GM21381 (cell line): ENCODE results near the gene KDM5C.

Experiments used
- ATAC-seq: cut with Tn5 transposase; IDR thresholded peaks from one replicate; pipeline ENCODE4 v1.9.1; 2021; ENCODE audit warnings: mild to moderate bottlenecking, moderate library complexity; ENCODE audit not compliant: unreplicated experiment

Gene KDM5C

DNA sequence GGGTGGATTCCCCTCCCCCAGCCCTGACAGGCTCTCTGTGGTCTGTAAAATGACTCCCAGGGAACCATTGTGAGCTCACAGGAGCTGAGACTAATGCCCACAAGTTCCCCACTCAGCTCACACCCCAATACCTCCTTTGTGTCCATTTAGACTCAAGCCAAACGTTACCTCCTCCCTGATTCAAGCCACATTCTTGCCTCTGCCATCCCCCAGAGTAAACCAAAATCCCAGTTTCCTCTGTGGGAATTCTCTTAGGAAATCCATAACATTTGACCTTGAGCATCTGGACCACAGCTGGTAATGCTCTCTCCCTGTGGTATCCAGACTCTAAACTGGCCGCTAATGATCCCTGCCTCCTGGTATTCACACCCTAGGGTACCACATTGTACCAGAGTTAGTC is 26.3 kb upstream of the KDM5C start:
- no peak for ATAC-seq

DNA sequence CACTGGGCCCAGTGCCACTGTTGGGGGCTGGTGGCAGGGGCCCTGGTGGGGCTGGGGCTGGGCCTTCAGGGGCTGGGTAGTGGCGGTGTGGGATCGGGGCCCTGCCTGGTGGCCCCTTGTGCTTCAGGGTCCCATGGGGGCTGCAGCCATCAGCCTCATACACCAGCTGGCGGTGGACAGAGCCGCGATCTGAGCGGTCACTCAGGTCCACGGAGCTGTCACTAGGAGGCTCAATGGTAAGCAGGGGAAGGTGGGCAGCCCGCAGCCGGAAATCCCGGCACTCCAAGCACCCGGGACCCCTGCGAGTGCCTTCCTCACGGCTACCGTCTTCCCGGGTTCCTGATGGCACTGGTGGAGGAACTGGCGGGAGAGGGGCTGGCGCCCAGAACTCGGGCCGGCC is 25.5 kb upstream of the KDM5C start:
- ATAC-seq, result no peak

DNA sequence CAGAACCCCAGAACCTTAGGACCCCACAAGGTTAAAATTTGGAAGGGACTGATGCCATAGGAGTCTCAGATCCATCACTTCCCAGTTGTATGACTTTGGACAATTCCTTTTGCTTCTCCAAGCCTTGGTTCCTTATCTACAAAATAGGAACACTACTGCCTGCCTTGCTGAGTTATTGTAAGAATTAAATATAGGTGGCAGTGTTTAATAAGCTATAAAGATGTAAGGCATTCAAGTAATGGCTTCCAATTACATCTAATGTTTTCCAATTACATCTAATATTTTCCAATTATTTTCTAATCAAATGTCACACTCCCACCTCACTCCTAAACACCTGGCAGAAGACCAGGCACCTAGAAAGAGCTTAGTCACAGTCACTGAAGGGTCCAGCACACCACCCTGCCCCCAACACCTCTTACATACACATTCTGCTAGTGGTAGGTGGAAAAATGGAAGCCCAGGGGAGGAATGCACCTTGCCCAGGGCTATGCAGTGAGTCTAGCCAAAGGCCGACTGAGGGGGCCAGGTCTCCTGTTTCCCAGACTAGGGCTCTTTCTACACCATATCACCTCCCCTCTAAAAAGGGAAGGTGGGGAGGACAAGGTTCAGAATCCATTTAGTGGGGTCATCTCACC is 24.5 kb upstream of the KDM5C start:
- ATAC-seq, result no peak

GRCh38 chrX:53247928-53248327 is 22.9 kb upstream of the KDM5C start:
- no peak for ATAC-seq

DNA sequence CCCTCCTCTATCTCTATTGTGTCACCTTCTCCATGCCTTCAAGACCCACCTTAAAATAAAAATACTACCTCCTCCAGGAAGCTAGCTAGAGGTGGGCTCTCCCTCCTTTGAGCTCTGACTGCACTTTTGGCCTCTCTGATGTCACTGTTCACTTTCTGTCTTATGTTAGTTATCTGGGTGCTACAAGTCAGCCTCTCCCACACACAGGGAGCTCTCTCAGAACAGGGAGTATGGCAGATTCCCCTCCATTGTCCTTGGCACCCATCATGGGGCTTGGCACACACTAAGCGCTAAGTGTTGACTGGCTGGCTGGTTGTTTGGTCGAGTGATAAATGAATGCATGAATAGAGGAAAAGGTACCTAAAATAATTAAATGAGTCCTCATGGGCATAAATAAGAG is 21.2 kb upstream of the KDM5C start:
- no peak for ATAC-seq

DNA sequence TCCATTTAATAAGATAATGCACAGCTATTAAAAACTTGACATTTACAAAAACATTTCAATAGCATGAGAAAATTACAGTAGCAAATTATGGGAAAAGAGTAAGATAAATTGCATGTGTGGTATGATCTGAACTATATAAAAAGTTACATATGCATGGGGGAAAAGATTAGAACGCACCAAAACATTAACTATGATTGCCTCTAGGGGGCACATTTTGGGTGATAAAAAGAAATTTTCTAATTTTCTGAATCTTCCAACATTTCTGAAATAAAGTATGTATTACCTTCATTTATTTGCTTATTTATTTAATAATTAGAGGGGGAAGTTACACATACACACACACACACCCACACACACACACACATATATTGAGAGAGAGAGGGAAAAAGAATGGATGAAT is 19.6 kb upstream of the KDM5C start:
- ATAC-seq, result no peak

GRCh38 chrX:53242310-53242709 is 17.3 kb upstream of the KDM5C start:
- no peak for ATAC-seq

DNA sequence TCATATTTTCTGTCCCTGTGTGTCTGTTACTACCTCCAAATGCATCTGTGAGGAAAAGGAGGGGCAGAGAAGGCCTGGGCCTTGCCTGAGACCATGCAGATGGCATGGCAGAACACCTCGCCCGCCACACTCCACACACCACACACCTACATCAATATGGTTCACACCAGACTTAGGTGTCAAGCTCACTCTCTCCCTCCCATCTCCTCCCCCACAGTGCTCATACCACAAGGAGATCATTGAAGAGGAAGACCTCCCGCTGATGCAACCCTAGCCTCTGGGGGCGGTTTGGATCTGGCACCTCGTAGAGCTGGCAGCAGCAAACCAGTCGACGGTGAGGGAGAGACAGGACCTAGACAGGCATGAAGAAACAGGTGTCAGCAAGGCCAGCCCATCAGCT is 16.6 kb upstream of the KDM5C start:
- no peak for ATAC-seq

DNA sequence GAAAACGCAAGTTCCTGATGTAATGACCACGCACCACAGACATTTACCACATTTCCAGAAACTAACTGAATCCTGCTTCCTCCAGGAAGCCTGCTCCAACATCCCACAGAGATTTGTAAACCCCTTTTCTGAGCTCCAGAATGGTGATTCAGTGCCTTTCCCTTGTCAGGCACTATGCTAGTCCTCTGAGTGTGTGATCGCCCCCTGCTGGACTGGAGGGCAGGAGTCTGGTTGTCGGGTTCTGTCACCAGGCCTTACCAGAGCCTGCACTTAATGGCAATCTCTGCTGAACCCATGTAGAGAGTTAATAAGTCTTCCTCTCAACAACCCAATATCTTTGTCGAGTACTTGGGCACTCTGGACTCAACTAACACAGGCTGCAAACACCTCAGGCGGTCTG is 14.5 kb upstream of the KDM5C start:
- ATAC-seq, result no peak

- no peak for ATAC-seq
These were observed 12.0 kb upstream of the KDM5C start for GRCh38 chrX:53237056-53237455.

DNA sequence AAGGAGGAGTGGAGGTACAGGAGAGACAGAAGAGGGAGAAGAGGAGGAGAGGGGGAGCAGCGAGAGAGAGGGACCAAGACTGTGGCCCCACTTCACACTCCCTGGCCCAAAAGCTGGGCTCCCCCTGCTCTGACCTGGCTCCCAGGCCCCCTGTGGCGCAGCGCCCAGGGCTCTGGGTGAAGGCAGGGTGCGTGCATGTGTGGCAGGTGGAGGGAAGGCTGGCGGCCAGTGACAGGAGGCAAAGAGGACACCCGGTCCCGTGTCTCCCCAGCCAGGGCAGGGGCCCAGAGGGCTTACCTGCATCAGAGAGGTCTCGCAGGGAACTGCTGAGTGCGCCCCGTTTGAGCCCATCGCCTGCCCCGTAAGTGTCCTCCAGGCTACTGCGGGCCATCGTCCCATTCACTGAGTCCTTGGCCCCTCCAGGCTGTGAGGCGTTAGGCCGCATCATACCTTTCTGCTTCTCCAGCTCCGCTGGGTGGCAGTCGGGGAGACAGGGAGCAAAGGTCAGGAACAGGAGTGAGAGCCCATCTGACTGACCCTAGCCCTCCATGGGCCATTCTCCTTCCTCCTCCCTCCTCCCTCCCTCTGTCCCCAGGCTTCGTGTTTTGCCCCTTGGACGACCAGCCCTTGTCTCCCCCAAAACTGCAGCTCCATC is 11.1 kb upstream of the KDM5C start:
- no peak for ATAC-seq

DNA sequence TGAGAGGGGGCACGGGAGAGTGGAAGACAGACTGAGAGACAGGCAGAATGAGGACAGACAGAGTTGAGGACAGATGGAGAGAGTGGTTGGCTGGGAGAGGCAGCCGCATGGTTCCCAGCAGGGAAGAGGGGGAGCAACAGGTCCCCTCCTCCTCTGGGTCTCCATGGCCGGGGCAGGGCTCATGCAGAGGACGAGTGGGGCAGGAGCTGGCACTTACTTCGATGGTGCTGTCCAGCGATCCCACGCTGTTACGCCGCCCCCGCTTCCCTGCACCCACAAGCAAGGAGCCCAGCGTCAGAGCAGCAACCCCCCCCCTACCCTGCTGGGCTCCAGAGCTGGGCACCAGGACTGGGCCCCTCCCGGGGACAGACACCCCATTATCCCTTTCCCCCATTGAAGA is 10.6 kb upstream of the KDM5C start:
- ATAC-seq, result no peak

GRCh38 chrX:53234484-53234883 is 9.5 kb upstream of the KDM5C start:
- no peak for ATAC-seq

DNA sequence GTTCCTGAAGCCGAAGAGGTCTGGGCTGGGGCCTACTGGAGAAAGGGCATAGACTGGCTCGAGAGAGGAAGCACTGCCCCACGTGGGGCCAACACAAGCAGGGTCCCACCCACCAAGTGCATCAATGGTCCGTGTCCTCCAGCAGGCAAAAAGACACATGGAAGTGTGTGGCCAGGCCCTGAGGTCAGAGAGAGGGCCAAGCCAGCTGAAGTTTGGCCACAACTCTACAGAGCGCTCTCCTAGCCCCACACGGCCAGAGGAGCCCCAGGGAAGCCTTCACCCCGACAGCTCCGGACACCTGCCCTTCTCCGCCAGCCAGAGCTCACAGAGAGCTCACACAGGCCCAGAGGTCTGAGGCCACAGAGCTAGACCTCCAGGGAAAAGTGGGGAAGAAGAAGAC is 8.5 kb upstream of the KDM5C start:
- no peak for ATAC-seq

DNA sequence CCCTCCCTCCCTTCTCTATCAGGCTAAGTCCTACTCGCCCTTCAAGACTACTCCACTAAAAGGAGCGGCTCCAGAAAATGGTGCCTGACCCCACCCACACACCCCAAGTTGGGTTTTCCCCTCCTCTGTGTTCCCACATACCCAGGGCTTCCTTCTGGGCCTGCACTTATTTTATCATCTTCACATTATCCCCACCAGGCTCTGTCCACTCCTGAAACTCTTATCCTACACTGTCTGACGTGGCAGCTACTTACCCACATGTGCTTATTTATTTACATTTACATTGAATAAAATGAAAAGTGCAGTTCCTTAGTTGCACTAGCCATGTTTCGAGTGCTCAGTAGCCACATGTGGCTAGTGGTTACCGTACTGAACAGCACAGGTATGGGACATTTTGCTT is 5.1 kb upstream of the KDM5C start:
- no peak for ATAC-seq

- ATAC-seq, result no peak
These were observed 2.3 kb upstream of the KDM5C start for GRCh38 chrX:53227224-53227765.

- ATAC-seq, result no peak
These were observed 800 bp downstream of the KDM5C start for GRCh38 chrX:53223955-53224859.

DNA sequence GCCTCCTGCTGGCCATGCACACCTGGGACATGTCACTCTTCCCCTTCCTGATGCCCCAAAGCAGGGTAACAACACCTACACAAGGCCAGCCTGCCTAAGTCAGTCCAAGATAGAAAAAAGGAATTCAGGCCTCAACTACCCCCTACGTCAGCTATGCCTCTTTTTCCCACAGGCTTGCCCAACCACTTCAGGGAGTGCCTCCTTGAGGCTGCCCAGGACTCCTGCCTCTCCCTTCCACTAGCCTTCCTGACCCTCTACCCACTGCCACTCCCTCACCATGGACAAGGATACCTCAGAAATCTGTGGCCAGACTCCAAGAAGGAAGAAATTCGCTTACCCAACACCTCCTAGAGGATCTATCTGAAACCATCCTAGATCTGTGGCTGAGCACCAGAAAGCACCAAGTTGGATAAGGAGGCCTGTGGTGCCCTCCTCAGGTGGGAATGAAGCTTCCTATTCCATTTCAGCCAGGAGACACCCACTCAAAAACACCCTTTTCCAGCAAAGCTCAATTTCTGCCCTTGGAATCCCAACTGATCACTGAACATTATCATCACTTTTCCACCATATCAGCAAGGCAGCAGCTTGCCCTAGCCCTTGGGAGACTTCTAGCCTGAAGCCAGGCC is 1.8 kb downstream of the KDM5C start:
- no peak for ATAC-seq

DNA sequence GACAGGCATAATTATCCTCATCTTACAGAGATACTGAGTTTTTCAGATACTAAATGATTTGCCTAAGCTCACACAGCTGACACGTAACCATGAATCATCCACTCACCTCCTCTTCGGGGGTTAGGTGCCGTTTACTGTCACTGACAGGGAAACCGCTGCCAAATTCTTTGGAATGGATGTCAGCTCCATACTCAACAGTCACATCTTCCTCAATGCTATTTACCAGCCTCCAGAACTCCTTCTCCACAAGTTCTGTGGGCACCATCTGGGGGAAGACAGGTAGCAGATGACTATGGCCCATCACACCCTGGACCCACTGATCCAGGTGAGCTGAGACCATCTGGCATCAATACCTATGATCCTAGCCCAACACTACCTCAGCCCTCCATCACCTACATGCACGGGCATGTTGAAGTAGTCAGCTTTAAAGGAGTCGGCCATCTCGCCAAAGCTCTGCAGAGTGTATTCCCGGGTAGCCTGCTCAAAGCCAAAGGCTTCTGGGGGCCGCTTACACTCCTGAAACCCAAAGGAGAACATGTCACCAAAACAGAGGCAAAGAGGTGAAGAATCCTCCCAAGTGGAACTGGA is 13.5 kb downstream of the KDM5C start:
- no peak for ATAC-seq

GRCh38 chrX:53196678-53197077 is 28.3 kb downstream of the KDM5C start:
- ATAC-seq, result no peak

DNA sequence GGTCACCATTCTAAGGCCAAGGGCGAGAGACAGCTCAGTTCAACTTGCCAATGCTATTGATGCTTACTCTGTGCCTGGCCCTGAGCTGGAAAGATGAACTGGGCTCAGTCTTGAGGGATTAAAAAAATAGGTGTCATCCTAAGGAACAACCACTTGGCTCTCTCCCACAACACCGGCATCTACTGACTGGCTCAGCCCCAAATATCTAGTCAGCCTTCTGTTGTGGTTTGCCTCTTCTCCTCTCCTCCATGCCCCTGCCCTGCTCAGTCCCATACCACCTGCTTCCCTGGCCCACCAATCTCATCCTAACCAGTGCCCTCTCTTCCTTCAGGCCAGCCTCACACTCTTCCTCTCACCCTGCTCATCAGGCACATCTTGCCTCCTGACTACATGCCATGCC is 29.6 kb downstream of the KDM5C start:
- ATAC-seq, result no peak
